ENCODE measurements around the gene HSD17B1.

HSD17B1 gene

DNA sequence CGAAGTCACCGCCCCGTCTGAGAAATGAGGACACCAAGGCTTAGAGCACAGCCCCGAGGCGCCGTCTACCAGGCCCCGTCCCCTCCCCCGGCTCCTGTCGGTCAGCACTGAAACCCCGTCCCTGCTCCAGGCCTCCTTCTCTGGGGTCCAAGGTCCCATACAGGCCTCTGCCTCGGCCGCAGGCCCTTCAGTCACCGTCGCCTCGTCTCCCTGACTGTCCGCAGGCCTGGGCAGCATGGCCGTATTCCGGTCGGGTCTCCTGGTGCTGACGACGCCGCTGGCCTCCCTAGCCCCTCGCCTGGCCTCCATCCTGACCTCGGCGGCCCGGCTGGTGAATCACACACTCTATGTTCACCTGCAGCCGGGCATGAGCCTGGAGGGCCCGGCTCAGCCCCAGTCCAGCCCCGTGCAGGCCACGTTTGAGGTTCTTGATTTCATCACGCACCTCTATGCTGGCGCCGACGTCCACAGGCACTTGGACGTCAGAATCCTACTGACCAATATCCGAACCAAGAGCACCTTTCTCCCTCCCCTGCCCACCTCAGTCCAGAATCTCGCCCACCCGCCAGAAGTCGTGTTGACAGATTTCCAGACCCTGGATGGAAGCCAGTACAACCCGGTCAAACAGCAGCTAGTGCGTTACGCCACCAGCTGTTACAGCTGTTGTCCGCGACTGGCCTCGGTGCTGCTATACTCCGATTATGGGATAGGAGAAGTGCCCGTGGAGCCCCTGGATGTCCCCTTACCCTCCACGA lies 9.8 kb downstream of the HSD17B1 start:
- no peak for DNase-seq (ENCODE audit: low spot score)

DNA sequence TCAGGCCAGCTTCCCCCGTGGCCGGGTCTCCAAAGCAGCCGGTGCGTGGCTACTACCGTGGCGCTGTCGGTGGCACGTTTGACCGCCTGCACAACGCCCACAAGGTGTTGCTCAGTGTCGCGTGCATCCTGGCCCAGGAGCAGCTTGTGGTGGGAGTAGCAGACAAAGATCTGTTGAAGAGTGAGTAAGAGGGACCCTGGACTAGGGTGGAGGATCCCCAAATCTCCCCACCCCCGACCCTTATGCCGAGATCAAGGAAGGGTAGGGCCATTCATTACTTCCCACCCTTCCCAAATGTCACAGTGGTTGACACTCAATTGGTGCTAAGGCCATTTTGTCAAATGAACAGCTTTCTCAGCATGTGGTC lies 10.4 kb downstream of the HSD17B1 start:
- no peak for DNase-seq (ENCODE audit: low spot score)
- no peak for TF ChIP-seq CTCF (IDR thresholded peaks at IDR 0.05; ENCODE audit: extremely low read depth, missing control alignments)

More for the DNA sequence above, 9.8 kb downstream of the HSD17B1 start:
- TF ChIP-seq CTCF (IDR thresholded peaks at IDR 0.05; ENCODE audit: extremely low read depth, missing control alignments) = no peak

DNA sequence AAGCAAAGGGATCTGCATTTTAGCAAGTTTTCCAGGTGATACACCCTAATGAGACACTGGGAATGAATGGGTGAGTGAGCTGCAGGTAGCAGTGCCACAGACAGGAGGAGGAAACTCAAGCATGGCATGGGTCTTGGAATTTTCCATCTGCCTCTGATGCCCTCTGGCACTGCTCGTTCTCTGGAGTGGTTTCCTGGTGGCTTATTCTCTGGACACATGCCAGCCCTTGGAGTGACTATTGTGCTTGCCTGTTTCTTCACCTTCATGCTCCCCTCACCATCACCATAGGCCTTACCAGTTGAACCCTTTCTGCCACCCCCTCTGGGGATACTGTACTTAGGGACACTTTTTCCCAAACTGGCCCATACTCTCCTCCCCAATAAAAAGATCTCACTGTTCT lies 10.8 kb downstream of the HSD17B1 start:
- no peak for DNase-seq (ENCODE audit: low spot score)
- TF ChIP-seq CTCF (IDR thresholded peaks at IDR 0.05; ENCODE audit: extremely low read depth, missing control alignments) = no peak

DNA sequence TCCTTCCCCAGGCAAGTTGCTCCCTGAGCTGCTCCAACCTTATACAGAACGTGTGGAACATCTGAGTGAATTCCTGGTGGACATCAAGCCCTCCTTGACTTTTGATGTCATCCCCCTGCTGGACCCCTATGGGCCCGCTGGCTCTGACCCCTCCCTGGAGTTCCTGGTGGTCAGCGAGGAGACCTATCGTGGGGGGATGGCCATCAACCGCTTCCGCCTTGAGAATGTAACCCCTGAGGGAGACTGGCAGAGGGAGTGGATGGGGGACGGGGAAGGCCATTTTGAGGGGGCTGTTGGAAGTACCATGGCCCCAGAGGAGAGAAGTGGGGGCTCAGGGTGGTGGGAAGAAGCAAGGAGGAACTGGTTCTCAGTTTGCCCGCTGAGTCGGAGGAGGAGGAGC lies 11.2 kb downstream of the HSD17B1 start:
- no peak for TF ChIP-seq CTCF (IDR thresholded peaks at IDR 0.05; ENCODE audit: extremely low read depth, missing control alignments)
- DNase-seq (ENCODE audit: low spot score) = no peak

- no peak for DNase-seq (ENCODE audit: low spot score)
- no peak for TF ChIP-seq CTCF (IDR thresholded peaks at IDR 0.05; ENCODE audit: extremely low read depth, missing control alignments)
Measured at GRCh38 chr17:42564815-42565522, 12.2 kb downstream of the HSD17B1 start.

DNA sequence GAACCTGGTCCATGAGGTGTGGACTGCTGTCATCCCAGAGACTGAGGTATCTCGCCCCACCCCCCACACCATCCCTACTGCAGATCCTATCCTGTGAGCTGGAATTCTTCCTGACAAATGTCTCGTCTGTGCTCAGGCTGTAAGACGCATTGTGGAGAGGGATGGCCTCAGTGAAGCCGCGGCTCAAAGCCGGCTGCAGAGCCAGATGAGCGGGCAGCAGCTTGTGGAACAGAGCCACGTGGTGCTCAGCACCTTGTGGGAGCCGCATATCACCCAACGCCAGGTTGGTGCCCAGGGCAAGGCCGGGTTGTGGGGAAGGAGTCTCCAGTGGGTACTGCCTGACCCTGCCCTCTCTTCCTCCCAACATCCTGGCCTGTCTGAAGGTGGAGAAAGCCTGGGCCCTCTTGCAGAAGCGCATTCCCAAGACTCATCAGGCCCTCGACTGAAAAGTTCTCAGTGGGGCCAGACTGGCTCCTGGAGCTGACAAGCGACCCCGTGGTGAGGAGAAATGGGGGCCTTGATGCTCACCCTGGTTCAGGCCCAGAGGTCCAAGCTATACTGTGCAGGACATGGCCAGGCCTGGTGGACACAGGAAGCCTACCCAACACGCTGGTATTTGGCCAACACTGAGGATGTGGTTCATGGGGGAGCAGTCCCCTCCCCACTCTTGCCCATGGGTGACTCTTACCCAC lies 12.9 kb downstream of the HSD17B1 start:
- no peak for TF ChIP-seq CTCF (IDR thresholded peaks at IDR 0.05; ENCODE audit: extremely low read depth, missing control alignments)

More for the DNA sequence above, 12.9 kb downstream of the HSD17B1 start:
- DNase-seq (ENCODE audit: low spot score) = no peak

All from GM20000 (cell line).